HG03565 (cell line): ENCODE data around the gene LPP.
A peak's percentile ranks its signal among the peaks of the same experiment; 100 is the strongest.
"Not testable (repeated sequence)": the region's sequence is repeated elsewhere in the genome, so short reads cannot be mapped to it uniquely, and the experiment has no call there.

Experiments used
- ATAC-seq: cut with Tn5 transposase; IDR thresholded peaks from one replicate; pipeline ENCODE4 v1.9.1; 2021; ENCODE audit warnings: mild to moderate bottlenecking, moderate library complexity; ENCODE audit not compliant: unreplicated experiment

Gene LPP, protein sequence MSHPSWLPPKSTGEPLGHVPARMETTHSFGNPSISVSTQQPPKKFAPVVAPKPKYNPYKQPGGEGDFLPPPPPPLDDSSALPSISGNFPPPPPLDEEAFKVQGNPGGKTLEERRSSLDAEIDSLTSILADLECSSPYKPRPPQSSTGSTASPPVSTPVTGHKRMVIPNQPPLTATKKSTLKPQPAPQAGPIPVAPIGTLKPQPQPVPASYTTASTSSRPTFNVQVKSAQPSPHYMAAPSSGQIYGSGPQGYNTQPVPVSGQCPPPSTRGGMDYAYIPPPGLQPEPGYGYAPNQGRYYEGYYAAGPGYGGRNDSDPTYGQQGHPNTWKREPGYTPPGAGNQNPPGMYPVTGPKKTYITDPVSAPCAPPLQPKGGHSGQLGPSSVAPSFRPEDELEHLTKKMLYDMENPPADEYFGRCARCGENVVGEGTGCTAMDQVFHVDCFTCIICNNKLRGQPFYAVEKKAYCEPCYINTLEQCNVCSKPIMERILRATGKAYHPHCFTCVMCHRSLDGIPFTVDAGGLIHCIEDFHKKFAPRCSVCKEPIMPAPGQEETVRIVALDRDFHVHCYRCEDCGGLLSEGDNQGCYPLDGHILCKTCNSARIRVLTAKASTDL

DNA sequence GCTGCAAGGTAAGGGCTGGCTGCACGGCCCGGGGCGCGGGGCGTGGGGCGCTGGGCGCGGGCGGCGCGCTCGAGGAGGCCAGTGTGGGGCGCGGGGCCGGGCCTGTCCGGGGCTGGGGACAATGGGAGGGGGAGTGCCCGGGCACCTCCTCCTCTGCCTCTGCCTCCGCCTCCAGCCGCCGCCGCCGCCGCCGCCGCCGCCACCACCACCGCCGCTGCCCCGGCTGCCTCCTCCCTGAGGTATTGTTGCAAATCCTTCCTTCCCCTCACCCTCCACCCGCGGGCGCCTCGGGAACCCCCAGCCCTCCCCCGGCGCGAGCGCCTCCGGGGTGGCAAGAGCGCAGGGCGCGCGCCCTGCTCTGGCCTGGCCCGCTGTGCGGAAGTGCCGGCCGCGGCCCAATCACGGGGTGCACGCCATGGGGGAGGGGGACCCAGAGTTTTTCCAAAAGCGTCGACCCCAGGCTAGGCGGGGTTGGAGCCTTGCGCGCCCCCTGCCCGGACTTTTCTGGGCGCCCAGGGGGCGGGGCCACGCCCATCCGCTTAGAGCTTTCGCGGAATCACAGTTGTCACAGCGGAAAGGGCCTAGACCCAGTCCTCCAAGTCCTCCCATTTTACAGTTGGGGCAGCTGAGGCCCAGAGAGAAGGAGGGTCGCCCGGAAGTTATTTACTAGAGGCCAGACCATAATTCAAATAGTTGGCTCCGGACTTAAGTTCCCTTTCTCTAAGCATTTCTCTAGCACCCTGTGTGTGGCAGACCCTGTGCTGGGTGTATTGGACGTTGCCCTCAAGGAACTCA is at the start of gene LPP:
LPP (plus strand) TSS at position 144 of the 795 bp plus-strand sequence. CDS start 251,964 bp downstream, outside the sequence.
- ATAC-seq, result peak; percentile 49

GRCh38 chr3:188106006-188106405 is 48.0 kb upstream of the LPP start:
- no peak for ATAC-seq

GRCh38 chr3:188106454-188106853 is 47.5 kb upstream of the LPP start:
- ATAC-seq, result no peak

GRCh38 chr3:188106887-188107830 is 46.8 kb upstream of the LPP start:
- no peak for ATAC-seq

DNA sequence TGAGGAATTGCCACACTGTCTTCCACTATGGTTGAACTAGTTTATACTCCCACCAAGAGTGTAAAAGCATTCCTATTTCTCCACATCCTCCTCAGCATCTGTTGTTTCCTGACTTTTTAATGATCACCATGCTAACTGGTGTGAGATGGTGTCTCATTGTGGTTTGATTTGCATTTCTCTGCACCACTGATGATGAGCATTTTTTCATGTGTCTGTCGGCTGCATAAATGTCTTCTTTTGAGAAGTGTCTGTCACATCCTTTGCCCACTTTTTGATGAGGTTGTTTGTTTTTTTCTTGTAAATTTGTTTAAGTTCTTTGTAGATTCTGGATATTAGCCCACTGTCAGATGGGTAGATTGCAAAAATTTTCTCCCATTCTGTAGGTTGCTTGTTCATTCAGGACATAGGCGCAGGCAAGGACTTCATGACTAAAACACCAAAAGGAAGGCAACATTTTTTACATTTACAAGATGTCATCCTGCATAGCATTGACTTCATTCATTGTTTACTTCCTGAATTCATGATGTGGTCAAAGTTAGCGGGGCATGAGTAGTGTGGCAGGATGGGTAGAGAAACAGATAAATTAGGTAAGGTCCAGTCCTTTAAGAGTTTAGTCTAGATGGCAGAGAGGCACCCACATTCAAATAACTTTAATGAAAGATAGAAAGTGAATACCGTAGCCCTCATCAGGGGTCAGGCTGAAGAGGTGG is 45.1 kb upstream of the LPP start:
- ATAC-seq, result no peak

- no peak for ATAC-seq
These were observed 42.9 kb upstream of the LPP start for GRCh38 chr3:188111002-188111584.

DNA sequence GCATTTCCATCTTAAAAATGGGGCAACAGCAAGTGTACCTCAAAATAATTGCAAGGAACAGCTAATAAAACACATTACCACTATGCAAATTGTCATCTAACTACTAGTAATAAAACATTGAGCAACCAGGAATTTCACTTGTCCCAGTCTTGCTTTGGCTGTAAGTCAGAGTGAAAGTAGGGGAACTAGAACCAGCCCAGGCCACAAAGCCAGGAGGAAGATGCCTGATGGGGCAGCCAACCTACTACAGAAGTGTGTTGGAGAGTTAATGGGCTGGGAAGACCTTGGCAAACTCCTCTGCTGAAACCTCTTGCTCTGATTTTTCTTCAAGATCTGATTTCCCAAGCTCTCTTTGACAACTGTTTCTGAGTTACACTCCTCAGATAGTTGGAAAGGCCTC is 40.2 kb upstream of the LPP start:
- ATAC-seq, result no peak

GRCh38 chr3:188119846-188120245 is 34.1 kb upstream of the LPP start:
- ATAC-seq, result no peak

DNA sequence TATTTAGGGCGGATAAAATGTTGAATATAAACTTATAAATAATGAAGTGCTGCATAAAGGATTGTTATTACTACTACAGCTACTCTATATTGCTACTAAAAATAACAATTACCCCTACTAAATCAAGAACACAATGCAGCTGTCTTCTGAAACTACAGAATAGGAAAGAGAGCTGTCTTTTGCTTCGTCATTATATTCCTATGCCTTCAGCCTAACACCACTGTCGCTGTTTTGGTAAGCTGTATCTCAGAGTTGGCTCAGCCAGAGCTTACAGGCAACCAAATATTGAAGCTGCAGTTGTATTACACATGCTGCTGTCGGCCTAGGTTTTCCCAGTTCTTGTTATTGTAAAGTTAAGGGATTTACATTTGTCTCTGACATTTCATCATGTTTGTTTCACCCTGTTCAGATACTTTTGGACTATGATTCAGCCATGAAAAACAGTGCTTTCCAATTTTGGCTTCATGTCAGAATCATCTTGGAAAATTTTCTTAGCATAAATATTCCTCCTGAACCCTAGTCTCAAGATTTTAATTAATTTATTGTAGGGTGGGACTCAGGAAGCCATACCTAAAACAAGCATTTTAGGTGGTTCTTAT is 31.3 kb upstream of the LPP start:
- ATAC-seq, result no peak

DNA sequence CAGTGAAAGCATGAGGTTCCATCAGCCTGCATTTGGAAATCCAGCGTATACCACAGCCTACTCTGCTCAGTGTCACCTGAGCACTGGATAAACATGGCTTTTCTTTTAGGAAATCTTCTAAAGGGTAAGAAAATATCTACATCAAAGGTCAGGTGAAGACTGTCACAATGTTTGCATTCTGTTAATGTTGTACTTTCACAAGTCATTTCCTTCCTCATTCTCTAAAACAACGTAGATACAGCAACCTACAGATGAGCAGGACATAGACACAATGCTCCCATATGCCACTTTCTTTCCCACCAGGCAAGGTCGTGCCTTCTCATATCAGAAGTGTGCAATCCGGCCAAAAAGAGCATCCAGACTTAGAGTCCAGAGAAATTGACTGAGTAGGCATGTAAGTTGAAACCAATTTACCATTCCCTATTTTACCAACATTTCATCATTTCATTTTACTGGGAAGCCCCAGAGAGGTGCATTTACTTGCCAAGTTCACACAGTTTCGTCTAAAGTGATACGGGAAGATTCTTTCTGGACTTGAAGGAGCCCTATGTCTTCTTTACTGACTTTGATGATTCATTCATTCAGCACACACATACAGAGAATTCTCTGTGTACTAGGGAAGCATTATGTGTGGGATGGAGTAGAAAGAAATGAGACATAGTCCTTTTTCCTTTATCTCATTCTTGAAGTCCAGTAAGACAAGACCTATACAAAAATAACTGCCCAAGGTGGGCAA is 30.6 kb upstream of the LPP start:
- no peak for ATAC-seq

- ATAC-seq, result no peak
These were observed 29.8 kb upstream of the LPP start for GRCh38 chr3:188124184-188124583.

DNA sequence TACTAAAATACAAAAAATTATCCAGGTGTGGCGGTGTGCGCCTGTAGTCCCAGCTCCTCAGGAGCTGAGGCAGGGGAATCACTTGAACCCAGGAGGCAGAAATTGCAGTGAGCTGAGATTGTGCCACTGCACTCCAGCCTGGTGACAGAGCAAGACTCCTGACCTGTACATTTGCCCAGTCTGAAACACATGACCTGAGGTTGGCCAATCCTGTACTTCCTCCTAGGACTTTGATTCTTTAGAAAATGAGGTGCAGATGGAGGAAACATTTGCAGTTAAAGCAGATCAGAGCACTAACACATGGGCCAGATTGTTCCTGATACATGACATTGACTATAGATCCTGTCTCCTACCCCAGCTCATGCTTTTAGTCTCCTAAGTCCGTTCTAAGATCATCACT is 28.9 kb upstream of the LPP start:
- ATAC-seq, result no peak

DNA sequence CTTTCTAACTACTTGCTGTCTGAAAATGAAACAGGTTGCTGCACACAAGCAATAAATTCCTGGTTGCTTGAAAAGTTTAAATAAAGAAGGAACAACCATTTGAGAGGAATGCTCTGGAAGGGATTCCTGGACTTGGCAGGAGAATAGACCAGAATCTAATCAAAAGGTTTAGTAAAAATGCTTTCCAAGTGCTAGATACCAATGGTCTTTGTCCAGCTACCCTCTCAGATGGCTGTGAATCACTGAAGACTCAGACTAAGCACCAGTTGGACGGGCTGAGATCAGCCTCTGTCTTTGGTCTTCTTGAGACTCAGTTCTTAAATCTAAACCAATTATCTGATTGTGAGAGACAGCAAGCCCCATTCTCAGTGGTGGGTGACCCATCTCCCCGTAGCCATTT is 27.7 kb upstream of the LPP start:
- no peak for ATAC-seq

GRCh38 chr3:188126934-188127333 is 27.0 kb upstream of the LPP start:
- no peak for ATAC-seq

DNA sequence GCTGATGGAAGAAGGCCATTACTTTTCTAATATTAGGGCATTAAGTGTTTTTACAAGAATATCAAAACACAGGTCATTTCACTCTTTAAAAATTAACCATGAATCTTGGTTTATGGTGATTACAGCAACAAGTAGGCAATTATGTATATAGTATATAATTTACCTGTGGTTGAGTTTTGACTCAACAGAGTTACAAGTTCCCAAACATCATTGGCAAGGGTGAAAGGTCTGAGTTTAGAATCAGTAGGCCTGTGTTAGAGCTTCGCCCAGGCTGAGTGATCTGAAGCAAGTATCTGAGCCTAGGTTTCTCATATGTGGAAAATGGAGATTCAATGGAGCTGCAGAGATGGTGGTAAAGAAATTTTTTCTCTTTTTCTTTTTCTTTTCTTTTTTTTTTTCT is 25.1 kb upstream of the LPP start:
- ATAC-seq, result no peak

DNA sequence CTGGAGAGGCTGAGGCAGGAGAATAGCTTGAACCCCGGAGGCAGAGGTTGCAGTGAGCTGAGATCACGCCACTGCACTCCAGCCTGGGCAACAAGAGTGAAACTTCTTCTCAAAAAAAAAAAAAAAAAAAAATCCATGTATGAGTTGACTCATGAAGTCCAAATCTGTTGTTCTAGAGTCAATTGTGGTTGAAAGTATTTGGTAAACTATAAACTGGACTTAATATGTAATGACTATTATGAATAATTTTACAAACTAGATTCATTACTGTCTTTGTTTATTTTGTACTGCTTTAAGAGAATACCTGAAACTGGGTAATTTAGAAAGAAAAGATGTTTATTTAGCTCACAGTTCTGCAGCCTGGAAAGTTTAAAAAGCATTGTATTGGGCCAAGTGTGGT is 22.9 kb upstream of the LPP start:
- ATAC-seq, result not testable (repeated sequence)

DNA sequence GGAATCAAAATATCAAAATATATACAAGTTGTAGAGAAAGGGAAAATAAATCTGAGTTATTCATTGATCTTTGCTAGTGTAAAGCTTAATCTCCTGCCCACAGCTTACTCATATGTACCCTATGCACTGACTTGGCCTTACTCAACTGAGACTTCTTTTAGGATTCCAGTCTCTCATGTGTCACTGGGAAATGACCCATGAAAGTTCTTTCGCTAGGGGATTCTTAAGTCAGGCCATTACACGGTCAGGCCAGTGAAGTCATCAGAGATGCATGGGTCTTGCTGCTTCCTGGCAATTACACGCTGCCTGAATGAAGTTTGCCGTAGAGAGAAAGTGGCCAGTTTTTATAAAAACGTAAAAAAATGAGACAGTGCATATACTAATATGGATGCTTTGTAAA is 20.7 kb upstream of the LPP start:
- ATAC-seq, result no peak

- ATAC-seq, result no peak
These were observed 20.3 kb upstream of the LPP start for GRCh38 chr3:188133646-188134045.

GRCh38 chr3:188134079-188134478 is 19.9 kb upstream of the LPP start:
- no peak for ATAC-seq
